Measurements from ENCODE around the gene NR3C2. TPM values are rescaled to one million over a fixed set of nuclear protein-coding genes. Genes with fewer than 3 reads are reported as not detected.

The NR3C2 gene
- total and polyA plus RNA-seq, 2 experiments from 2014 or later, result 1.2 to 3.0 TPM

- Mint-ChIP-seq H3K4me1 (peaks cover 2% of the 10 kb centered on the region; the same call in 2 of the 3 replicates), H3K9me3 (peaks cover 3% of the 10 kb centered on the region), H3K36me3 (ENCODE audit: low read depth) (peaks cover 7% of the 10 kb centered on the region), H3K27ac (no peak overlapping the region), H3K27me3 (ENCODE audit: insufficient read depth, low read depth, poor library complexity) (peaks cover under 1% of the 10 kb centered on the region), H3K4me3 (no peak overlapping the region)
- Histone ChIP-seq H3K27ac (ENCODE audit: low read depth) (no peak overlapping the region), H3K79me2 (replicated peaks; ENCODE audit: insufficient read depth) (no peaks in the 10 kb centered on the region), H3K4me1 (ENCODE audit: insufficient read depth) (no peaks in the 10 kb centered on the region), H3K4me2 (no peak overlapping the region), H2AFZ (no peak overlapping the region), H4K20me1 (replicated peaks; ENCODE audit: insufficient read depth) (no peaks in the 10 kb centered on the region), H3K9me2 (ENCODE audit: insufficient read depth) (peaks cover 8% of the 10 kb centered on the region; the same call in 1 of the 2 replicates), H3K36me3 (ENCODE audit: insufficient read depth) (no peaks in the 10 kb centered on the region), H3F3A (replicated peaks; ENCODE audit: low read depth) (no peaks in the 10 kb centered on the region), H3K27me3 (ENCODE audit: insufficient read depth) (no peaks in the 10 kb centered on the region), H3K4me3 (no peak overlapping the region)
- TF ChIP-seq POLR2AphosphoS5 (IDR thresholded peaks at IDR 0.05; ENCODE audit: low read depth) (no peak), EZH2 (IDR thresholded peaks at IDR 0.05; ENCODE audit: low read depth, unreplicated experiment) (no peak), CTCF (conservative IDR thresholded peaks at IDR 0.05; ENCODE audit: low read depth in 2 of 2) (no peak), NANOG (IDR thresholded peaks at IDR 0.05; ENCODE audit: borderline replicate concordance) (no peak), JUNB (IDR thresholded peaks at IDR 0.05; ENCODE audit: unreplicated experiment) (no peak), EZH2phosphoT487 (IDR thresholded peaks at IDR 0.05; ENCODE audit: unreplicated experiment) (no peak), STAT1 (IDR thresholded peaks at IDR 0.05; ENCODE audit: unreplicated experiment) (no peak), ZNF331 (CRISPR knock-in tag; IDR thresholded peaks at IDR 0.05; ENCODE audit: low read depth) (no peak), CREB1 (CRISPR knock-in tag; IDR thresholded peaks at IDR 0.05; ENCODE audit: low read depth) (no peak), ETS1 (IDR thresholded peaks at IDR 0.05) (no peak), ZNF114 (CRISPR knock-in tag; IDR thresholded peaks at IDR 0.05) (no peak)
- TF ChIP-seq, protein P1, sequence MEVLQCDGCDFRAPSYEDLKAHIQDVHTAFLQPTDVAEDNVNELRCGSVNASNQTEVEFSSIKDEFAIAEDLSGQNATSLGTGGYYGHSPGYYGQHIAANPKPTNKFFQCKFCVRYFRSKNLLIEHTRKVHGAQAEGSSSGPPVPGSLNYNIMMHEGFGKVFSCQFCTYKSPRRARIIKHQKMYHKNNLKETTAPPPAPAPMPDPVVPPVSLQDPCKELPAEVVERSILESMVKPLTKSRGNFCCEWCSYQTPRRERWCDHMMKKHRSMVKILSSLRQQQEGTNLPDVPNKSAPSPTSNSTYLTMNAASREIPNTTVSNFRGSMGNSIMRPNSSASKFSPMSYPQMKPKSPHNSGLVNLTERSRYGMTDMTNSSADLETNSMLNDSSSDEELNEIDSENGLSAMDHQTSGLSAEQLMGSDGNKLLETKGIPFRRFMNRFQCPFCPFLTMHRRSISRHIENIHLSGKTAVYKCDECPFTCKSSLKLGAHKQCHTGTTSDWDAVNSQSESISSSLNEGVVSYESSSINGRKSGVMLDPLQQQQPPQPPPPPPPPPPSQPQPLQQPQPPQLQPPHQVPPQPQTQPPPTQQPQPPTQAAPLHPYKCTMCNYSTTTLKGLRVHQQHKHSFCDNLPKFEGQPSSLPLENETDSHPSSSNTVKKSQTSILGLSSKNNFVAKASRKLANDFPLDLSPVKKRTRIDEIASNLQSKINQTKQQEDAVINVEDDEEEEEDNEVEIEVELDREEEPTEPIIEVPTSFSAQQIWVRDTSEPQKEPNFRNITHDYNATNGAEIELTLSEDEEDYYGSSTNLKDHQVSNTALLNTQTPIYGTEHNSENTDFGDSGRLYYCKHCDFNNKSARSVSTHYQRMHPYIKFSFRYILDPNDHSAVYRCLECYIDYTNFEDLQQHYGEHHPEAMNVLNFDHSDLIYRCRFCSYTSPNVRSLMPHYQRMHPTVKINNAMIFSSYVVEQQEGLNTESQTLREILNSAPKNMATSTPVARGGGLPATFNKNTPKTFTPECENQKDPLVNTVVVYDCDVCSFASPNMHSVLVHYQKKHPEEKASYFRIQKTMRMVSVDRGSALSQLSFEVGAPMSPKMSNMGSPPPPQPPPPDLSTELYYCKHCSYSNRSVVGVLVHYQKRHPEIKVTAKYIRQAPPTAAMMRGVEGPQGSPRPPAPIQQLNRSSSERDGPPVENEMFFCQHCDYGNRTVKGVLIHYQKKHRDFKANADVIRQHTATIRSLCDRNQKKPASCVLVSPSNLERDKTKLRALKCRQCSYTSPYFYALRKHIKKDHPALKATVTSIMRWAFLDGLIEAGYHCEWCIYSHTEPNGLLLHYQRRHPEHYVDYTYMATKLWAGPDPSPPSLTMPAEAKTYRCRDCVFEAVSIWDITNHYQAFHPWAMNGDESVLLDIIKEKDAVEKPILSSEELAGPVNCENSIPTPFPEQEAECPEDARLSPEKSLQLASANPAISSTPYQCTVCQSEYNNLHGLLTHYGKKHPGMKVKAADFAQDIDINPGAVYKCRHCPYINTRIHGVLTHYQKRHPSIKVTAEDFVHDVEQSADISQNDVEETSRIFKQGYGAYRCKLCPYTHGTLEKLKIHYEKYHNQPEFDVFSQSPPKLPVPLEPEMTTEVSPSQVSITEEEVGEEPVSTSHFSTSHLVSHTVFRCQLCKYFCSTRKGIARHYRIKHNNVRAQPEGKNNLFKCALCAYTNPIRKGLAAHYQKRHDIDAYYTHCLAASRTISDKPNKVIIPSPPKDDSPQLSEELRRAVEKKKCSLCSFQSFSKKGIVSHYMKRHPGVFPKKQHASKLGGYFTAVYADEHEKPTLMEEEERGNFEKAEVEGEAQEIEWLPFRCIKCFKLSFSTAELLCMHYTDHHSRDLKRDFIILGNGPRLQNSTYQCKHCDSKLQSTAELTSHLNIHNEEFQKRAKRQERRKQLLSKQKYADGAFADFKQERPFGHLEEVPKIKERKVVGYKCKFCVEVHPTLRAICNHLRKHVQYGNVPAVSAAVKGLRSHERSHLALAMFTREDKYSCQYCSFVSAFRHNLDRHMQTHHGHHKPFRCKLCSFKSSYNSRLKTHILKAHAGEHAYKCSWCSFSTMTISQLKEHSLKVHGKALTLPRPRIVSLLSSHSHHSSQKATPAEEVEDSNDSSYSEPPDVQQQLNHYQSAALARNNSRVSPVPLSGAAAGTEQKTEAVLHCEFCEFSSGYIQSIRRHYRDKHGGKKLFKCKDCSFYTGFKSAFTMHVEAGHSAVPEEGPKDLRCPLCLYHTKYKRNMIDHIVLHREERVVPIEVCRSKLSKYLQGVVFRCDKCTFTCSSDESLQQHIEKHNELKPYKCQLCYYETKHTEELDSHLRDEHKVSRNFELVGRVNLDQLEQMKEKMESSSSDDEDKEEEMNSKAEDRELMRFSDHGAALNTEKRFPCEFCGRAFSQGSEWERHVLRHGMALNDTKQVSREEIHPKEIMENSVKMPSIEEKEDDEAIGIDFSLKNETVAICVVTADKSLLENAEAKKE (CRISPR knock-in tag; IDR thresholded peaks at IDR 0.05), result no peak
- TF ChIP-seq, protein P2, sequence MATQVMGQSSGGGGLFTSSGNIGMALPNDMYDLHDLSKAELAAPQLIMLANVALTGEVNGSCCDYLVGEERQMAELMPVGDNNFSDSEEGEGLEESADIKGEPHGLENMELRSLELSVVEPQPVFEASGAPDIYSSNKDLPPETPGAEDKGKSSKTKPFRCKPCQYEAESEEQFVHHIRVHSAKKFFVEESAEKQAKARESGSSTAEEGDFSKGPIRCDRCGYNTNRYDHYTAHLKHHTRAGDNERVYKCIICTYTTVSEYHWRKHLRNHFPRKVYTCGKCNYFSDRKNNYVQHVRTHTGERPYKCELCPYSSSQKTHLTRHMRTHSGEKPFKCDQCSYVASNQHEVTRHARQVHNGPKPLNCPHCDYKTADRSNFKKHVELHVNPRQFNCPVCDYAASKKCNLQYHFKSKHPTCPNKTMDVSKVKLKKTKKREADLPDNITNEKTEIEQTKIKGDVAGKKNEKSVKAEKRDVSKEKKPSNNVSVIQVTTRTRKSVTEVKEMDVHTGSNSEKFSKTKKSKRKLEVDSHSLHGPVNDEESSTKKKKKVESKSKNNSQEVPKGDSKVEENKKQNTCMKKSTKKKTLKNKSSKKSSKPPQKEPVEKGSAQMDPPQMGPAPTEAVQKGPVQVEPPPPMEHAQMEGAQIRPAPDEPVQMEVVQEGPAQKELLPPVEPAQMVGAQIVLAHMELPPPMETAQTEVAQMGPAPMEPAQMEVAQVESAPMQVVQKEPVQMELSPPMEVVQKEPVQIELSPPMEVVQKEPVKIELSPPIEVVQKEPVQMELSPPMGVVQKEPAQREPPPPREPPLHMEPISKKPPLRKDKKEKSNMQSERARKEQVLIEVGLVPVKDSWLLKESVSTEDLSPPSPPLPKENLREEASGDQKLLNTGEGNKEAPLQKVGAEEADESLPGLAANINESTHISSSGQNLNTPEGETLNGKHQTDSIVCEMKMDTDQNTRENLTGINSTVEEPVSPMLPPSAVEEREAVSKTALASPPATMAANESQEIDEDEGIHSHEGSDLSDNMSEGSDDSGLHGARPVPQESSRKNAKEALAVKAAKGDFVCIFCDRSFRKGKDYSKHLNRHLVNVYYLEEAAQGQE (IDR thresholded peaks at IDR 0.05; ENCODE audit: unreplicated experiment), result no peak
- ATAC-seq, result no peak
- DNase-seq (ENCODE audit: low spot score), result no peak
These were observed 360.9 kb downstream of the NR3C2 start for GRCh38 chr4:148081267-148081666.
